Heart left ventricle (tissue), 16 donors: Measurements from ENCODE around the gene TTC34. TPM values are rescaled to one million over a fixed set of nuclear protein-coding genes. Genes with fewer than 3 reads are reported as not detected.

Experiments used
- ATAC-seq, 4 donors: fragments of 200-7000 bp; cut with Tn5 transposase; one replicate each; pipeline ENCODE4 v1.9.1; 2020 to 2022; ENCODE audit warnings: moderate library complexity in 4 of 4, mild to moderate bottlenecking in 3 of 4, moderate number of reproducible peaks in 1 of 4
- DNase-seq, 5 donors: peaks; one replicate each; pipeline ENCODE4 v3.0.0-alpha.2; 2020
- H3K27ac ChIP-seq, 12 donors: fragments of 200-600 bp; sonication (generic) in 4 of 12; one replicate each; pipeline versions ENCODE4 v1.5.0 to v1.8.0; 2016 to 2022; ENCODE audit warnings: mild to moderate bottlenecking in 2 of 12
- H3K27me3 ChIP-seq, 9 donors: fragments of 200-600 bp; sonication (generic) in 2 of 9; one replicate each; pipeline versions ENCODE4 v1.5.1 to v1.8.0; 2016 to 2022; ENCODE audit warnings: mild to moderate bottlenecking in 3 of 9
- H3K36me3 ChIP-seq, 9 donors: fragments of 200-600 bp; sonication (generic) in 2 of 9; one replicate each; pipeline versions ENCODE4 v1.5.0 to v1.8.0; 2018 to 2022; ENCODE audit warnings: mild to moderate bottlenecking in 2 of 9
- H3K4me1 ChIP-seq, 12 donors: fragments of 200-600 bp; sonication (generic) in 4 of 12; one replicate each; pipeline versions ENCODE4 v1.5.0 to v1.8.0; 2016 to 2022; ENCODE audit warnings: mild to moderate bottlenecking in 3 of 12
- H3K4me3 ChIP-seq, 12 donors: fragments of 200-600 bp; sonication (generic) in 4 of 12; one replicate each; pipeline versions ENCODE4 v1.5.0 to v1.8.0; 2017 to 2022; ENCODE audit warnings: mild to moderate bottlenecking in 9 of 12, moderate library complexity in 4 of 12
- H3K9me3 ChIP-seq, 12 donors: fragments of 200-600 bp; sonication (generic) in 4 of 12; one replicate each; pipeline versions ENCODE4 v1.5.0 to v1.8.0; 2016 to 2022; ENCODE audit warnings: mild to moderate bottlenecking in 1 of 12
- POLR2A ChIP-seq, 2 donors: fragments of 450-650 bp; IDR thresholded peaks; one replicate each; pipeline ENCODE4 v1.6.1; 2017; ENCODE audit warnings: antibody characterized with exemption in 2 of 2, mild to moderate bottlenecking in 2 of 2, moderate library complexity in 2 of 2
- WGBS, 4 donors: extraction: QIAGEN DNeasy Blood & Tissue Kit in 2 of 4; methylation state at CpG; one replicate each; pipeline versions ENCODE4 v1.1.5 to v1.1.7; 2013 to 2018; 5-methylcytosine and 5-hydroxymethylcytosine counted together
- intact Hi-C, 10 donors: fragments of 100-400 bp; cut with DNase I; formaldehyde crosslinking; loops; one replicate each; pipeline versions ENCODE4 v1.11.1 to v1.14.2; 2022
- polyA plus RNA-seq, 2 donors: library from polyadenylated mRNA; stranded (reverse); fragments of 200-250 nt; gene quantifications; one replicate each; pipeline ENCODE4 v1.2.3, GENCODE V29; 2013
- total RNA-seq, 9 donors: library from RNA; depleted of rRNA in 2 of 9; stranded (reverse); fragments of >200 nt in 2 of 9; fragmentation: NEBNext Ultra II Directional in 3 of 9; extraction: Animal tissue kit (Norgen Biotek cat#: 25700) in 3 of 9; gene quantifications; one replicate each; pipeline versions ENCODE4 v1.1.0 to v1.2.4, GENCODE V29; 2016 to 2023
- TF ChIP-seq, protein P1 (sequence below), 12 donors: fragments of 200-600 bp; sonication (generic) in 4 of 12; IDR thresholded peaks; one replicate each; pipeline versions ENCODE4 v1.5.0 to v1.8.0; 2018 to 2022; ENCODE audit warnings: antibody characterized with exemption in 12 of 12, mild to moderate bottlenecking in 5 of 12
- donor health status: ischemic (EF 13 %, LVEDD 7.1; RV severe dilation, severe dysfunction).
- donor health status: healthy with polysubstance abuse.
- donor health status: DM: no; HTN: yes; CAD: no.
- donor health status: DM: no; HTN: no; CAD: no.
- donor health status: ischemic (EF 25% LVEDD 6.9; RV normal size, moderate dysfunction).
- donor health status: ischemic (EF 25% LVEDD 5.7; RV mildly dilated, moderate dysfunction).
- donor health status: healthy.
- donor health status: DM: yes; HTN: yes; CAD: no.
- donor health status: ischemic (EF 35%, LVEDD 5.7; RV mildly dilated, moderate dysfunction).
- donor health status: nonischemic (EF 11% LVEDD 7.7; RV severe dilation, severe dysfunction).
- donor health status: DM: yes; HTN: yes; CAD: no.
- donor health status: PGD.
- donor health status: ischemic (EF 29% LVEDD 5.4; RV normal size, mild dysfunction).
- donor health status: nonischemic (EF 23%, LVEDD 6.1; RV moderate dilation, normal function).

Gene TTC34
- total and polyA plus RNA-seq, 11 donors, result 0.06 to 0.67 (median 0.42) TPM; not detected in 1

DNA sequence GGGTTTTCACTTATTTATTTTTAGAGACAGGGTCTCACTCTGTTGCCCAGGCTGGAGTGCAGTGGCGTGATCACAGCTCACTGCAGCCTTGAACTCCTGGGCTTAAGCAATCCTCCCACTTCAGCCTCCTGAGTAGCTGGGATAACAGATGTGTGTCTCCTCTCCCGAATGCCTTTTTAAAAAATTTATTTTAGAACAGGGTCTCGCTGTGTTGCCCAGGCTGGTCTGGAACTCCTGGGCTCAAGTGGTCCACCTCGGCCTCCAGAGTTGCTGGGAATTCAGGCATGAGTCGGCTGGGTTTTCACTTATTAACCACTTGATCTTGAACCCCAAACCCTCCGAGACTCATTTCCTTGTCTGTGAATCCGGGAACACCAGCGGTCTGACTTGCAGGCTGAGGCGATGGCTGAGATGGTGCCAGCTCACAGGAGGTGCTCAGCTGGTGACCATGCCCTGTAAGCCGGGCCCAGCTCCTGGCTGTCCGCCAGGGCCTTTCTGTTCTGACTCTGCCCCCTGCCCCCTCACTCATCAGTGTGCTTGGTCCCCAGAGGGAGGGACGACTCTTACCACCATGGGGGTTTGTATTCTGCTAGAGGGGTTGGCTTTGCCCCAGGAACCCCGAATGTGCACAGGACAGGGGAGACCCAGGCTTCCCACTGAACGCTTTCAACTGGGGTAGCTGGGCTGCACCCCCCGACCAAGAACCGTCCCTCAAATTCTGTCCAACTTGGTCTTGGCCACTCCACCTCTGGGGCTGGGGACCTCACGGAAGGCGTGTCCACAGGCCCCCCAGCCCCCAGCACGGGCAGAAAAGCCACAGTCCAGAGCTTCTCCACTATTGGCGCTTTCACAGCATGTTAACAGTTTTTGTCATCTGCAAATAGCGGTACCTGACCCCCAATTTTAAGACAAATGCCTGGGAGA is 191.2 kb downstream of the TTC34 start:
- DNase-seq (peak in 2 of 5 donors; percentile 21 to 37), ATAC-seq (no peak)
- Histone ChIP-seq H3K4me3 (peak overlapping the region in 1 of 12 donors; percentile 6), H3K36me3 (no peaks in the 10 kb centered on the region), H3K9me3 (peaks cover 0 to 23% (median 10%) of the 10 kb centered on the region in 12 donors), H3K4me1 (peaks cover 0 to 10% (median 2%) of the 10 kb centered on the region in 12 donors), H3K27ac (no peak overlapping the region), H3K27me3 (peaks cover 0 to 24% (median 0%) of the 10 kb centered on the region in 9 donors)
- 66 to 73% (median 68%) methylated on average over 17 to 21 of the region's 21 CpGs for WGBS, 4 donors
- TF ChIP-seq, protein P1, sequence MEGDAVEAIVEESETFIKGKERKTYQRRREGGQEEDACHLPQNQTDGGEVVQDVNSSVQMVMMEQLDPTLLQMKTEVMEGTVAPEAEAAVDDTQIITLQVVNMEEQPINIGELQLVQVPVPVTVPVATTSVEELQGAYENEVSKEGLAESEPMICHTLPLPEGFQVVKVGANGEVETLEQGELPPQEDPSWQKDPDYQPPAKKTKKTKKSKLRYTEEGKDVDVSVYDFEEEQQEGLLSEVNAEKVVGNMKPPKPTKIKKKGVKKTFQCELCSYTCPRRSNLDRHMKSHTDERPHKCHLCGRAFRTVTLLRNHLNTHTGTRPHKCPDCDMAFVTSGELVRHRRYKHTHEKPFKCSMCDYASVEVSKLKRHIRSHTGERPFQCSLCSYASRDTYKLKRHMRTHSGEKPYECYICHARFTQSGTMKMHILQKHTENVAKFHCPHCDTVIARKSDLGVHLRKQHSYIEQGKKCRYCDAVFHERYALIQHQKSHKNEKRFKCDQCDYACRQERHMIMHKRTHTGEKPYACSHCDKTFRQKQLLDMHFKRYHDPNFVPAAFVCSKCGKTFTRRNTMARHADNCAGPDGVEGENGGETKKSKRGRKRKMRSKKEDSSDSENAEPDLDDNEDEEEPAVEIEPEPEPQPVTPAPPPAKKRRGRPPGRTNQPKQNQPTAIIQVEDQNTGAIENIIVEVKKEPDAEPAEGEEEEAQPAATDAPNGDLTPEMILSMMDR (IDR thresholded peaks at IDR 0.05), result no peak
- no peak for TF ChIP-seq POLR2A (IDR thresholded peaks at IDR 0.05)
- intact Hi-C loops, result no loop called here

DNA sequence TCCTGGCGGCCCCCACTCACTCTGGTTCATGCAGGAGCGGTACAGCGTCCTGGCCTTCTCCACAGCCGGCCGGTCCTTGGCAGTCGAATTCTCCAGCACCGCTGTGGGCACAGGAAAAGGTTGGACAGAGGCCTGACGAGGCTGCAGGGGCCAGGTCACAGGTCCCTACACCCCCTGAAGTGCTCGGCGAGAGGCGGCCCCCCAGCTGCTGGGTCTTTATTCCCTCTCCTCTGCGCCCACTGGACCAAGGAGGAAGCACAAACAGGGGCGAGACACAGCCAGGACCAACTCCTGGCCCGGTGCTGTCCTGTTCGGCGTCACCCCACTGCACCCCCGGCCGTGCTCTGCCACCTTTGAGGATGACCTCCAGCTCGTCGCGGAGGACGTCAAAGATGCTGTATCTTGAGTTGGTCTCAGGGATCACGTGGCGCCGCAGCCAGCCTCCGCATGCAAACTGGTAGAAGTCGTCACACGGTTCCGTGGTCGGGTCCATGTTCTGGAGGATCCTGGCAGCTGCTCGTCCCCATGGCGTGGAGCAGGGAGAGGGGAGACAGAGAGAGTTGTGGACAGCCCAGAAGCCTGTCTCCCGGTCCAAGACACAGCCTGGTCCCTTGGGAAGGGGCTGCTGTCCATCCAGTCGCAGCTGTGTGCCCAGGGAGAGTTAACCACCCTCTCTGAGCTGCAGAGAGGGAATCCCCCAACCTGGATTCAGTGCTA is 192.0 kb downstream of the TTC34 start:
- TF ChIP-seq, protein P1 (IDR thresholded peaks at IDR 0.05), result no peak
- ATAC-seq, result no peak
- Histone ChIP-seq H3K4me3 (no peak overlapping the region), H3K36me3 (no peaks in the 10 kb centered on the region), H3K27ac (no peak overlapping the region), H3K9me3 (peaks cover 0 to 15% (median 8%) of the 10 kb centered on the region in 12 donors), H3K4me1 (peaks cover 0 to 10% (median 2%) of the 10 kb centered on the region in 12 donors), H3K27me3 (peaks cover 0 to 28% (median 0%) of the 10 kb centered on the region in 9 donors)
- intact Hi-C loops, result no loop called here
- peak in 2 of 5 donors; percentile 23 to 50 for DNase-seq
- WGBS, 4 donors, result 83 to 86% (median 84%) methylated on average over 6 to 34 of the region's 34 CpGs

DNA sequence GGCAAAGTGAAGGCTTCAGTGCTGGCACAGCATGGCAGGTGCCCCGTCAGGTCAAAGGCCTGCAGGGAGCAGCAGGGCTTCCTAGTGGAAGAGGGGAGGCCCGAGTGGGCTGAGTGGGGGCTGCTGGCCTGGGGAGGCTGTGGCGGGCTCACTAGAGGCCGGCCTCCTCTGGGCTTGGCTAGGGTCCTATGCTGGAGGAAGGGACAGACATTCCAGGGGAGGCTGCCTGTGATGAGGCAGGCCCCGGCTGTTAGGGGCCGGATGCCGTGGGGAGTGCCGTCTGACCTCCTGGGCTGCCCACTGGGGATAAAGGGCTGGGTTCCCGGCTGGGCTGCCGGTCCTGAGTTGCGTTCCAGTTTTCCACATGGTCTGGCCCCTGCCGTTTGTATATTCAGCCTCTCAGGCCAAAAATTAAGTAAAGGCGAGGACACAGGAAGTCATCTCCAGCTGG is 193.8 kb downstream of the TTC34 start:
- ATAC-seq (peak; percentile 55 to 87 (median 64)), DNase-seq (peak in 3 of 5 donors; percentile 18 to 85 (median 72))
- Histone ChIP-seq H3K27me3 (peaks cover 0 to 43% (median 4%) of the 10 kb centered on the region in 9 donors), H3K4me1 (peaks cover 0 to 10% (median 2%) of the 10 kb centered on the region in 12 donors), H3K36me3 (no peaks in the 10 kb centered on the region), H3K4me3 (no peak overlapping the region), H3K27ac (peak overlapping the region in 1 of 12 donors; percentile 43), H3K9me3 (no peaks in the 10 kb centered on the region)
- 37 to 62% (median 52%) methylated on average over 9 to 13 of the region's 13 CpGs for WGBS, 4 donors
- TF ChIP-seq, protein P1 (IDR thresholded peaks at IDR 0.05), result no peak
- no peak for TF ChIP-seq POLR2A (IDR thresholded peaks at IDR 0.05)
- intact Hi-C loops, result no loop called here
